CD4-positive, alpha-beta T cell treated with Interferon gamma for 1 hour (primary cell): ENCODE measurements around the gene RNASET2.

Source experiments
- DNase-seq: peaks from one replicate; pipeline ENCODE4 v3.0.0-alpha.2; 2020

The RNASET2 gene

DNA sequence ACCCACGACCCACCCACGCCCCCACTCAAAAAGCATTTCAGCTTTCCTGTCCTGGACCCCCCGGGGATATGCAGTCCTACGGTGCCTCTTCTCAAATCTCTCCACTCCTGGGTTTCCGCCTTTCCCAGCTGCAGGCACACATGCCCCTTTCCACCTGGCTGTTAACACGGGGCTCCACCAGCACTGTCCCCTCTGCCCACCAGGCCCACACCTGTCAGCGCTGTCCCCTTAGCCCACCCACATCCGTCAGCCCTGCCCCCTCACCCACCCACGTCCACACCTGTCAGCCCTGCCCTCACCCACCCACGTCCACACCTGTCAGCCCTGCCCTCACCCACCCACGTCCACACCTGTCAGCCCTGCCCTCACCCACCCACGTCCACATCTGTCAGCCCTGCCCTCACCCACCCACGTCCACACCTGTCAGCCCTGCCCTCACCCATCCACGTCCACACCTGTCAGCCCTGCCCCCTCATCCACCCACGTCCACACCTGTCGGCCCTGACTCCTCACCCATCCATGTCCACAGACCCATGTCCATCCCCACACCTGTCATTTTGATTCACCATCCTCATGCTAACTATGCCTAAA is 11.6 kb downstream of the RNASET2 start:
- no peak for DNase-seq

DNA sequence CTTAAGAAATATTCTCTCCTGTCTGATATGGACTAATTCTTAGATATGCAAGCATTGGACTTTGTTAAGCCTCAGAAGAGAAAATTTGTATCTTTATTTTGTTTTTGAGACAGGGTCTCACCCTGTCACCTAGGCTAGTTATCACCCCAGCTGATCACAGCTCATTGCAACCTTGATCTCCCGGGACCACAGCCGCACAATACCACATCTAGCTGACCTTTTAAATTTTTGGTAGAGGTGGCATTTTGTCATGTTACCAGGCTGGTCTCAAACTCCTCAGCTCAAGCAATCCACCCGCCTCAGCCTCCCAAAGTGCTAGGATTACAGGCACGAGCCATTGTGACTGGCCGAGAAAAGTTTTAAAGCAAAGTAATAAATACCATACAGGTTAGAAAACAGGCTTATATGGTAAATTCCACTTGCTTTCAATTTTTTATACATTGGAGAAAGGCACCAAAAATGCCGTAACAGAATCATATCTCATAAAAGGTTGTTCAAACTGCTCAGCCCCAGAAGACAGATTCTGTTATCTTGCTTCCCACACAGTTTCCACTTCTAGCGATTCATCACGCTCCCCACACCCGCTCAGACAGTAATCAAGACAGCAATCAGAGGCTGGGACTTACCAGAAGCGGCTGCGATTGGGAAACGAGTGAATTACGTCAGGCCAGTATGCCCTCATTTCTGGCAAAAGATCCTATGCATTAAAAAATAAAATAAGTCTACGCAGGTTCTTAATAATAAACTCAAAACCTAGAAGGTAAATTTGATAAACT is 13.8 kb downstream of the RNASET2 start:
- DNase-seq: no peak

GRCh38 chr6:166940643-166941068 is 15.7 kb downstream of the RNASET2 start:
- no peak for DNase-seq

GRCh38 chr6:166939894-166940293 is 16.5 kb downstream of the RNASET2 start:
- no peak for DNase-seq

GRCh38 chr6:166939345-166939744 is 17.0 kb downstream of the RNASET2 start:
- DNase-seq: no peak

DNA sequence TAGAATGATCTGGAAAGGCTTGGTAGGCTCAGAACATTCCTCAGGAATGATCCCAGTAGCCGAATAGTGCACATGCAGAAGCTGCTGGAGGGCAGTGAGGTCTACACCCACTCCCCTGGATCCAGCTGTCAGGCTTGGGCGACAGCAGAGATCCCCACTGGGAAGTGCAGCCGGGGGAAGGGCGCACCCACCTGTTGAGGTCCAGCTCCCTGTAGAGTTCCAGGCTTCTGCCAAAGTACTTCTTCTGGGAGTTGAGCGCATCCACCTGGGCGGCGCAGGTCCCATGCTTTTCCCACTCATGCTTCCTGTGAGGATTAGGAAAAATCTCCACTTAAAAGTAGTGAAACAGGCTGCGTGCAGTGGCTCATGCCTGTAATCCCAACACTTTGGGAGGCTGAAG is 17.6 kb downstream of the RNASET2 start:
- DNase-seq: no peak

GRCh38 chr6:166938150-166938549 is 18.2 kb downstream of the RNASET2 start:
- no peak for DNase-seq

GRCh38 chr6:166937746-166938145 is 18.6 kb downstream of the RNASET2 start:
- no peak for DNase-seq

- no peak for DNase-seq
Observed at GRCh38 chr6:166936079-166936787, 20.1 kb downstream of the RNASET2 start.

DNA sequence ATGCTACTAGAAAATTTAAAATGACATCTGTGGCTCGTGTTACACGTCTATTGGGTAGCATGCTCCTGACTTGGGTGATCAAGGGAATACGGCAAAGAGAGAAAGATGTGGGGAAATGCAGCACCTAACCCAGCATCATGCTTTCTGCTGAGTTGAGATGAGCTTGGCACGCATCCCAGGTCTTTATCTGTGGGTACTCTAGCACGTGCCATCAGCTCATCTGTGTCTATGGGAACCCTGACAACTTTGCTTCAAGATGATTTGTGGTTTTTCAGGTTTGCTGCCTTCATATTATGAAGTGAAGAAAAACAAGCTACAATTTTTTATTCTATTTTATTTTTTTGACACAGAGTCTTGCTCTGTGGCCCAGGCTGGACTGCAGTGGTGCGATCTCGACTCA is 21.0 kb downstream of the RNASET2 start:
- no peak for DNase-seq

- no peak for DNase-seq
Observed at GRCh38 chr6:166934174-166934573, 22.2 kb downstream of the RNASET2 start.

GRCh38 chr6:166933396-166933795 is 23.0 kb downstream of the RNASET2 start:
- DNase-seq: no peak

GRCh38 chr6:166932616-166933015 is 23.7 kb downstream of the RNASET2 start:
- no peak for DNase-seq

DNA sequence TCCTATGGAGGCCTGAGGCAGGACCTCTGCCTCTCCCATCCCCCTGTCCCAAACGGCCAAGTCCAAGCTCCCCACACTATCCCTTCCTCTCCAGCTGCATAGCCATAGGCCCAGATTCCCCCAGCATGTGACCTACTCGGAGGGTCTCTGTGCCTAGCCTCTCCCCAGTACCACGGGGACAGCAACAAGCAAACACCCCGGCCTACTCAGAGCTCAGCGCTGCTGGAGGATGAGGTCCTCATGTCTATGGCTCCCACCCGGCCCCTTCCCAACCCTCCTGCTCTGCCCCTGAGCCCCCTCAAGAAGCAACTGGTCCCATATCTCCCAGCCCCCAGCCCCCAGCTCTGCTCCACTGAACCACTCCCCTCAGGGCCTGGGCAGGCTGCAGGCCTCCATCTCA is 24.2 kb downstream of the RNASET2 start:
- DNase-seq: no peak

- no peak for DNase-seq
Observed at GRCh38 chr6:166931426-166931970, 24.9 kb downstream of the RNASET2 start.

GRCh38 chr6:166930354-166930891 is 25.9 kb downstream of the RNASET2 start:
- no peak for DNase-seq

- DNase-seq: no peak
Observed at GRCh38 chr6:166929542-166930189, 26.7 kb downstream of the RNASET2 start.

GRCh38 chr6:166928644-166929541 is 27.5 kb downstream of the RNASET2 start:
- DNase-seq: no peak

DNA sequence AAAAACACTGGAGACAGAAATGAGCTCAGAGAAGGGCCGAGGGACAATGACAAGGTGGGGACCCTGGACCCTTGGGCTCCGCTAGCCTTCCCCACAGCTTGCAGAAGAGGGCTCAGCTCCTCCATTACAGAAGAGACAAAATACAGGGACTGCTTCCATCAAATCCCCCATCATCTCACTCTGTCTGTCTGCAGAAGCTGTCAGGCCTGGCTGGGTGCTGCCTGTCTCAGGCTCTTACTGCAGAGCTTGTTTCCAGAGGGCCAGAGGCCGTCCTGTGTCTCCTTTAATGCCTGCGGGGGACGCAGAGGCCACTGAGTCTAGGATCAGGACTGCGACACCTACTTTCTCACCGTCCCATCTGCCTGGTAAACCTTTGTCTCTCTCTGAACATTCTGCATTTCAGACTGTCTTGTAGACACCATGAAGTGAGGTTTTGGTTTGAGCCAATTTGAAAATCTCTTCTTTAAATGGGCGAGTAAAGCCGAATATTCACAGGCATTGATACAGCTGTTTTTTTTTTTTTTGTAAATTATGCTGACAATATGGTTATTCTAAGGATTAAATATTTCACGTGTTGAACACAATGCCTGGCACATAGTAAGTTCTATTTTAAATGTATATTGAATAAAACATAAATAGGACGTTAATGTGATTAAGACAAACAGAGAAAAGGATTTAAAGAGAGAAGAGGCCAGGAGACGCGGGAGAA is 28.3 kb downstream of the RNASET2 start:
- no peak for DNase-seq

DNA sequence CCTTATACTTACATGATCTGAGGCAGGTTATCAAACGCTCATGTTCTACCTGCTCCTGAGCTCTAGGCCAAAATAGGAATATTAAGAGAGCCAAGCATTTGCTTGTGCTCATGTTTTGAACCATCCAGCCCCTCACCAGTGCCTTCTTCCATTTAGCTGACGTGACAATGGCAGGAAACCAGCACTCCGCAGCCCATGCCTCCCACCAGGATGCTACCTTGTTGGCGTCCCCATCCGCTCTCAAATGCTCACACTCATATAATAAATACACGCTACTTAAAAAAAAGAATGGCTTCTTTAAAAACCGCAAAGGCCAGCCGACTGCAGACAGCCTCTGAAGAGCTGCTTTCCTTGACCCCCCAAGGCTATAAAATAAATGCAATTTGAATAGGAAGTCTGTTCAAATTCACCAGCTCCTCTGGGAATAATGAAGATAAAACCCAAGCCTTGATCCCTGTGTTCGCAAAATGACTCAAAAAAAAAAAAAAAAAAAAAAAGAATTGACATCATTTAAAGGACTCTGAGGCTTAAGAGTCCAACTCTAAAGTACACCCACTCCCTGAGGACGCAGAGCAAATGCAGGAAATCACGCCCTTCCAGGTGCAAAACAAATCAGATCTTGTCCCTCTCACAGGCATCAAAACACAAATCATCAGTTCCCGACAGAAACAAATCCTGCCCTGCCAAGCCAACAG is 29.0 kb downstream of the RNASET2 start:
- DNase-seq: no peak

DNA sequence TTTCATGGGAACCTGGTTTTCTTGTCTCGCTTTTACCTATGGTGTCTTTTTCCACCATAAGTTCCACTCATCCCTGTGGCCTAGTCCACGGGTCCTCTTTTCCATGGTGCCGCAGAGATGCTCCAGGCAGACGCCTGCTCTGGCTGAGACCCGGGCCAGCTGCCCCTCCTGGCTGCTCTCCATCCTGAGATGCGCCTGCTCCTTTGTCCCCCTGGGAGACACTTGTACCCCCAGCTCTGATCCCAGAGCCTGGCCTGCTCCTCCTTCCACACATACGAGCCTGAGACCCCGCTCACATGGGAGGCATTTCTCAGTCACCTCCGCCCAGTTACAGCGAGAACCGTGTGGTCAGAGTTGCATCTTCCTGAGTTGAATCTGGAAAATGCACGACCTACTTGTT is 29.6 kb downstream of the RNASET2 start:
- no peak for DNase-seq
